ENCODE measurements around the gene DLG2.
A peak's percentile ranks its signal among the peaks of the same experiment; 100 is the strongest.

The DLG2 gene

GRCh38 chr11:83784419-83784818 is 1842.7 kb downstream of the DLG2 start:
- H3K4me1 ChIP-seq (ENCODE audit: low read length), result peaks cover 22% of the 10 kb centered on the region
- H3K27me3 ChIP-seq (ENCODE audit: low read depth, low read length), result no peaks in the 10 kb centered on the region
- H3K4me3 ChIP-seq (ENCODE audit: low read length), result no peak overlapping the region
- H4K20me1 ChIP-seq (ENCODE audit: insufficient read depth, low read length), result no peaks in the 10 kb centered on the region
- H3K4me2 ChIP-seq (ENCODE audit: low read length), result no peak overlapping the region
- TF ChIP-seq EZH2phosphoT487 (IDR thresholded peaks at IDR 0.05; ENCODE audit: low read depth), result no peak
- no peak for TF ChIP-seq CTCF (IDR thresholded peaks at IDR 0.05; ENCODE audit: low read depth, low read length)
- no peak overlapping the region for H2AFZ ChIP-seq (ENCODE audit: low read depth, low read length)
- no peak overlapping the region for H3K27ac ChIP-seq (ENCODE audit: low read length)
- H3K36me3 ChIP-seq (replicated peaks; ENCODE audit: low read depth, low read length), result no peaks in the 10 kb centered on the region
- H3K9me3 ChIP-seq (ENCODE audit: insufficient read depth, low read length), result no peaks in the 10 kb centered on the region
- no peak overlapping the region for H3K9ac ChIP-seq (ENCODE audit: low read length)
- no peaks in the 10 kb centered on the region for H3K79me2 ChIP-seq (ENCODE audit: low read length)

- no peak for TF ChIP-seq EZH2phosphoT487 (IDR thresholded peaks at IDR 0.05; ENCODE audit: low read depth)
- TF ChIP-seq CTCF (IDR thresholded peaks at IDR 0.05; ENCODE audit: low read depth, low read length), result no peak
- Histone ChIP-seq H3K27ac (ENCODE audit: low read length) (no peak overlapping the region), H3K4me1 (ENCODE audit: low read length) (peaks cover 22% of the 10 kb centered on the region), H4K20me1 (ENCODE audit: insufficient read depth, low read length) (no peaks in the 10 kb centered on the region), H2AFZ (ENCODE audit: low read depth, low read length) (no peak overlapping the region), H3K27me3 (ENCODE audit: low read depth, low read length) (no peaks in the 10 kb centered on the region), H3K9me3 (ENCODE audit: insufficient read depth, low read length) (no peaks in the 10 kb centered on the region), H3K4me3 (ENCODE audit: low read length) (no peak overlapping the region), H3K9ac (ENCODE audit: low read length) (no peak overlapping the region), H3K36me3 (replicated peaks; ENCODE audit: low read depth, low read length) (no peaks in the 10 kb centered on the region), H3K4me2 (ENCODE audit: low read length) (peak overlapping the region; percentile 43), H3K79me2 (ENCODE audit: low read length) (no peaks in the 10 kb centered on the region)
Measured at GRCh38 chr11:83782329-83782728, 1844.8 kb downstream of the DLG2 start.

GRCh38 chr11:83779876-83780275 is 1847.3 kb downstream of the DLG2 start:
- Histone ChIP-seq H3K4me2 (ENCODE audit: low read length) (no peak overlapping the region), H3K27ac (ENCODE audit: low read length) (no peak overlapping the region), H3K4me3 (ENCODE audit: low read length) (no peak overlapping the region), H3K27me3 (ENCODE audit: low read depth, low read length) (no peaks in the 10 kb centered on the region), H3K79me2 (ENCODE audit: low read length) (no peaks in the 10 kb centered on the region), H4K20me1 (ENCODE audit: insufficient read depth, low read length) (no peaks in the 10 kb centered on the region), H3K4me1 (ENCODE audit: low read length) (peaks cover 22% of the 10 kb centered on the region), H2AFZ (ENCODE audit: low read depth, low read length) (no peak overlapping the region), H3K36me3 (replicated peaks; ENCODE audit: low read depth, low read length) (no peaks in the 10 kb centered on the region), H3K9ac (ENCODE audit: low read length) (no peak overlapping the region), H3K9me3 (ENCODE audit: insufficient read depth, low read length) (no peaks in the 10 kb centered on the region)
- TF ChIP-seq CTCF (IDR thresholded peaks at IDR 0.05; ENCODE audit: low read depth, low read length) (no peak), EZH2phosphoT487 (IDR thresholded peaks at IDR 0.05; ENCODE audit: low read depth) (no peak)

GRCh38 chr11:83778596-83778995 is 1848.5 kb downstream of the DLG2 start:
- Histone ChIP-seq H3K9ac (ENCODE audit: low read length) (no peak overlapping the region), H3K27ac (ENCODE audit: low read length) (no peak overlapping the region), H3K4me3 (ENCODE audit: low read length) (no peak overlapping the region), H3K4me1 (ENCODE audit: low read length) (peaks cover 20% of the 10 kb centered on the region), H3K36me3 (replicated peaks; ENCODE audit: low read depth, low read length) (no peaks in the 10 kb centered on the region), H3K9me3 (ENCODE audit: insufficient read depth, low read length) (no peaks in the 10 kb centered on the region), H3K79me2 (ENCODE audit: low read length) (no peaks in the 10 kb centered on the region), H3K27me3 (ENCODE audit: low read depth, low read length) (no peaks in the 10 kb centered on the region), H3K4me2 (ENCODE audit: low read length) (no peak overlapping the region), H4K20me1 (ENCODE audit: insufficient read depth, low read length) (no peaks in the 10 kb centered on the region), H2AFZ (ENCODE audit: low read depth, low read length) (no peak overlapping the region)
- TF ChIP-seq EZH2phosphoT487 (IDR thresholded peaks at IDR 0.05; ENCODE audit: low read depth), result no peak
- no peak for TF ChIP-seq CTCF (IDR thresholded peaks at IDR 0.05; ENCODE audit: low read depth, low read length)
